Stimulated activated CD4-positive, alpha-beta T cell treated with anti-CD3 and anti-CD28 coated beads, Interleukin-1b, Interleukin-23, amount 100 ng/mL, for 48 hours (primary cell): ENCODE measurements around the gene COMTD1.
"Not testable (repeated sequence)": the region's sequence is repeated elsewhere in the genome, so short reads cannot be mapped to it uniquely, and the experiment has no call there.

Source experiments
- DNase-seq: peaks from one replicate; pipeline ENCODE4 v3.0.0-alpha.2; 2020

Gene COMTD1

DNA sequence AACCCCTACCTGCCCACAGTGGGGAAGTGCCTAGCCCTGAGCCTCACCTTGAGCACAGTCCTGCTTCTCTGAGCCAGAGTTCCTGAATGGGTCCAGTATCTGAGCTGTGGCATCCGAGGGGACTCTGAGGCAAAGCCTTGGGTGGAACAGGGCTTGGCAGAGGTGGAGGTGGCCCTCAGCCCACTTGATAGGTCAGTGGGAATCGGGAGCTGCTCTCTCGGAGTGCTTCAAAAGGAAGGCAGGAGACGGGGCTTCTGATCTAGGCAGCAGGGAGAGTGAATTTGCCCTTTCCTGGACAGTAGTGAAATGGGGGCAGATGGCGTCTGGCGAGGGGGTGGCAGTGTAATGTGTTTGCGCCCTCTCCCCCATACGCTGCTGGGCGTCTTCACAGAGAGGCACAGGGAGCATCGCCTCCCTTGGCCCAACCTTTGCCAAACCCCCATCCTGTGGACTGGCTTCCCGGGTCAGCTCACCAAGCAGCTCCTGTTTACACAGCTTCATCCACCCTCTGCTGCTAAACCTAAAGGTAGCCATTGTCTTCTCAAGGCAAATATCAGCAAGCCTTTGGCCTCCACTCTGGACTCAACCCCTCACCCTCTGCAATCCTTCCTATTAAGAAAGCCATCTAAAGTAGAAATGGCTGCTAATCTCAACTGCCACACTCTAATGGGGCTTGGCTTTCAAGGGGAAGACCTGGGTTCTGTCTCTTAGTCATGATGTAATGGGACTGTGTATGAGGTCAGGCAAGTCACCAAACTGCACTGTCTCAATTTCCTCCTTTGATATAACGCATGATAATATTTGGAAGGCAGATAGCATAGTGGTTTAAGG lies 46.3 kb downstream of the COMTD1 start:
- no peak for DNase-seq

GRCh38 chr10:75188522-75188921 lies 47.2 kb downstream of the COMTD1 start:
- not testable (repeated sequence) for DNase-seq

- DNase-seq, result peak; percentile 63
Measured at GRCh38 chr10:75187961-75188426, 47.8 kb downstream of the COMTD1 start.

DNA sequence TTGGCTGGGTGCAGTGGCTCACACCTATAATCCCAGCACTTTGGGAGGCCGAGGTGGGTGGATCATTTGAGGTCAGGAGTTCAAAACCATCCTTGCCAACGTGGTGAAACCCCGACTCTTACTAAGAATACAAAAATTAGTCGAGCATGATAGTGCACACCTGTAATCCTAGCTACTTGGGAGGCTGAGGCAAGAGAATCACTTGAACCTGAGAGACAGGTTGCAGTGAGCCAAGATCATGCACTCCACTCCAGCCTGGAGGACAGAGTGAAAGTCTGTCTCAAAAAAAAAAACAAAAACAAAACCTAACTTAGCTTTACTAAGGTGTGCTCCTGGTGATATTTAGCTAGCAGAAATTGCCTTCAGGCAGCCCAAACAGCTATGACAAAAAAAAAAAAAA lies 49.4 kb downstream of the COMTD1 start:
- DNase-seq, result no peak
